Testis (tissue), 3 donors: ENCODE measurements around the gene FHAD1. TPM values are rescaled to one million over a fixed set of nuclear protein-coding genes. Genes with fewer than 3 reads are reported as not detected.

Experiments
- DNase-seq: peaks from one replicate; pipeline ENCODE4 v3.0.0-alpha.2; 2019
- H3K27ac ChIP-seq, 2 donors: fragments of 200-600 bp; sonication (generic); one replicate each; pipeline ENCODE4 v1.5.1; 2019
- H3K27me3 ChIP-seq: fragments of 200-600 bp; sonication (generic); one replicate; pipeline ENCODE4 v1.5.1; 2019
- H3K36me3 ChIP-seq: fragments of 200-600 bp; sonication (generic); one replicate; pipeline ENCODE4 v1.5.1; 2017; ENCODE audit warnings: low read depth; ENCODE audit errors: missing control alignments
- H3K4me1 ChIP-seq: fragments of 200-600 bp; sonication (generic); one replicate; pipeline ENCODE4 v1.5.1; 2019
- H3K4me3 ChIP-seq, 2 donors: fragments of 200-600 bp; sonication (generic); one replicate each; pipeline ENCODE4 v1.5.1; 2017 to 2019
- H3K9me3 ChIP-seq: fragments of 200-600 bp; sonication (generic); one replicate; pipeline ENCODE4 v1.5.1; 2017
- POLR2A ChIP-seq: fragments of 450-650 bp; IDR thresholded peaks from one replicate; pipeline ENCODE4 v1.6.1; 2017; ENCODE audit warnings: antibody characterized with exemption, mild to moderate bottlenecking, moderate library complexity
- WGBS, 2 donors: methylation state at CpG; one replicate each; pipeline ENCODE4 v1.1.5; 2018; 5-methylcytosine and 5-hydroxymethylcytosine counted together
- intact Hi-C: fragments of 100-400 bp; cut with DNase I; formaldehyde crosslinking; loops from one replicate; pipeline ENCODE4 v1.15.1; 2023; ENCODE audit warnings: low total_unique reads
- polyA plus RNA-seq: library from polyadenylated mRNA; stranded (reverse); fragments of 350-450 nt; fragmentation: Illumina TruSeq; extraction: RNeasy Lipid Tissue Mini Kit (QIAGEN cat#74804); gene quantifications from one replicate; pipeline ENCODE4 v1.2.3, GENCODE V29; 2014; ENCODE audit warnings: low read depth, low replicate concordance; ENCODE audit not compliant: insufficient read depth
- total RNA-seq, 2 donors: library from RNA; depleted of rRNA; stranded (reverse); fragments of >200 nt; gene quantifications; one replicate each; pipeline ENCODE4 v1.2.3, GENCODE V29; 2016
- TF ChIP-seq, protein P1 (sequence below), 3 experiments: fragments of 450-650 bp in 2 of 3; fragments of 200-600 bp in 1 of 3; sonication (generic) in 1 of 3; IDR thresholded peaks; one replicate each; pipeline ENCODE4 v1.5.1; 2016 to 2019; ENCODE audit warnings: antibody characterized with exemption in 3 of 3, mild to moderate bottlenecking in 2 of 3, moderate library complexity in 1 of 3

The FHAD1 gene
- total and polyA plus RNA-seq, 3 donors from 2014 or later = 22.0 to 73.3 (median 59.0) TPM

DNA sequence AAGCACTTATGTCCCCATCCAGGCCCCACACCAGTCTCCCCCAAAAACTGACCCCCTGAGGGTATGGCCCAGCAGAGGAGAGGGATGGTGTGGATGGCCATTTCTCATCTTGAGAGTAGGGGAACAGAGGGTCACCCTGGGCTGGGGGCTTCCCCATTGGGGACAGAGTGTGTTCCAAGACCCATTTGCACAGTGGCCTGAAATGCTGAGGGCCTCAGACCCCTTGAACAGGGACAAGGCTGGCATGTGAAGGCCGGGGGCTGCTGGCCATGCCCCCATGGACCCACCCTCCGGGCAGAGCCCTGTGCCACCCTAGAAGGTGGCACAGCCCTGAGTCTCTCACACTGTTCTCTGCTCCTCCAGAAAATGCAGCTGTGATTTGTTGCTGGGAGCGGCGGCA, 199.2 kb downstream of the FHAD1 start:
- Histone ChIP-seq H3K27me3 (no peaks in the 10 kb centered on the region), H3K36me3 (no peaks in the 10 kb centered on the region), H3K27ac (no peak overlapping the region), H3K9me3 (no peaks in the 10 kb centered on the region), H3K4me3 (no peak overlapping the region), H3K4me1 (peaks cover 3% of the 10 kb centered on the region)
- 80 to 100% methylated on average over 2 to 4 of the region's 4 CpGs for WGBS, 2 donors
- no peak for DNase-seq
- intact Hi-C loops = no loop called here
- TF ChIP-seq, protein P1, sequence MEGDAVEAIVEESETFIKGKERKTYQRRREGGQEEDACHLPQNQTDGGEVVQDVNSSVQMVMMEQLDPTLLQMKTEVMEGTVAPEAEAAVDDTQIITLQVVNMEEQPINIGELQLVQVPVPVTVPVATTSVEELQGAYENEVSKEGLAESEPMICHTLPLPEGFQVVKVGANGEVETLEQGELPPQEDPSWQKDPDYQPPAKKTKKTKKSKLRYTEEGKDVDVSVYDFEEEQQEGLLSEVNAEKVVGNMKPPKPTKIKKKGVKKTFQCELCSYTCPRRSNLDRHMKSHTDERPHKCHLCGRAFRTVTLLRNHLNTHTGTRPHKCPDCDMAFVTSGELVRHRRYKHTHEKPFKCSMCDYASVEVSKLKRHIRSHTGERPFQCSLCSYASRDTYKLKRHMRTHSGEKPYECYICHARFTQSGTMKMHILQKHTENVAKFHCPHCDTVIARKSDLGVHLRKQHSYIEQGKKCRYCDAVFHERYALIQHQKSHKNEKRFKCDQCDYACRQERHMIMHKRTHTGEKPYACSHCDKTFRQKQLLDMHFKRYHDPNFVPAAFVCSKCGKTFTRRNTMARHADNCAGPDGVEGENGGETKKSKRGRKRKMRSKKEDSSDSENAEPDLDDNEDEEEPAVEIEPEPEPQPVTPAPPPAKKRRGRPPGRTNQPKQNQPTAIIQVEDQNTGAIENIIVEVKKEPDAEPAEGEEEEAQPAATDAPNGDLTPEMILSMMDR (IDR thresholded peaks at IDR 0.05) = no peak
- TF ChIP-seq POLR2A = no peak

Other genes starting within 250 kb of the FHAD1 start
- 1 to 10 TPM; 5.3 to 7.9 TPM for gene TMEM51, start 93.5 kb upstream of the FHAD1 start, total RNA-seq
- gene TMEM51, start 93.5 kb upstream of the FHAD1 start, polyA plus RNA-seq = 5.3 TPM
- 100 to 1,000 TPM; 308 to 384 TPM for gene EFHD2, start 162.7 kb downstream of the FHAD1 start, total RNA-seq
- gene EFHD2, start 162.7 kb downstream of the FHAD1 start, polyA plus RNA-seq = 146 TPM
- gene CTRC, start 191.2 kb downstream of the FHAD1 start, total RNA-seq = under 1 TPM; 0.50 to 0.55 TPM
- 0.83 TPM for gene CTRC, start 191.2 kb downstream of the FHAD1 start, polyA plus RNA-seq
- 1 to 10 TPM; 3.7 to 4.8 TPM for gene CELA2A, start 209.5 kb downstream of the FHAD1 start, total RNA-seq
- 2.4 TPM for gene CELA2A, start 209.5 kb downstream of the FHAD1 start, polyA plus RNA-seq
- gene CELA2B, start 228.9 kb downstream of the FHAD1 start, total RNA-seq = 1 to 10 TPM; 3.3 to 3.7 TPM
- gene CELA2B, start 228.9 kb downstream of the FHAD1 start, polyA plus RNA-seq = 2.7 TPM